T47D (cell line): ENCODE data around the gene PPIL6.

ENCODE experiments used
- DNase-seq, 2 experiments: peaks; one replicate each; pipeline versions ENCODE4 v3.0.0 to v3.0.0-alpha.2; 2011 to 2012; ENCODE audit warnings: low read depth in 1 of 2, low spot score in 1 of 2
- JUND ChIP-seq: IDR thresholded peaks from 2 replicates; pipeline ENCODE4 v1.6.1; 2012; ENCODE audit warnings: low read depth
- in situ Hi-C: cut with HindIII; loops from 2 replicates; pipeline ENCODE4 v1.10.0; 2016; ENCODE audit warnings: low sequenced_read_pairs, low pct_unique_long_range_greater_than_20kb

PPIL6 gene

GRCh38 chr6:109451376-109451775 is 10.9 kb upstream of the PPIL6 start:
- no peak for TF ChIP-seq JUND
- DNase-seq = no peak

GRCh38 chr6:109450801-109451200 is 10.4 kb upstream of the PPIL6 start:
- no peak for TF ChIP-seq JUND
- in situ Hi-C loops = no loop called here
- DNase-seq = no peak

More at GRCh38 chr6:109451376-109451775, 10.9 kb upstream of the PPIL6 start:
- in situ Hi-C loops = no loop called here

DNA sequence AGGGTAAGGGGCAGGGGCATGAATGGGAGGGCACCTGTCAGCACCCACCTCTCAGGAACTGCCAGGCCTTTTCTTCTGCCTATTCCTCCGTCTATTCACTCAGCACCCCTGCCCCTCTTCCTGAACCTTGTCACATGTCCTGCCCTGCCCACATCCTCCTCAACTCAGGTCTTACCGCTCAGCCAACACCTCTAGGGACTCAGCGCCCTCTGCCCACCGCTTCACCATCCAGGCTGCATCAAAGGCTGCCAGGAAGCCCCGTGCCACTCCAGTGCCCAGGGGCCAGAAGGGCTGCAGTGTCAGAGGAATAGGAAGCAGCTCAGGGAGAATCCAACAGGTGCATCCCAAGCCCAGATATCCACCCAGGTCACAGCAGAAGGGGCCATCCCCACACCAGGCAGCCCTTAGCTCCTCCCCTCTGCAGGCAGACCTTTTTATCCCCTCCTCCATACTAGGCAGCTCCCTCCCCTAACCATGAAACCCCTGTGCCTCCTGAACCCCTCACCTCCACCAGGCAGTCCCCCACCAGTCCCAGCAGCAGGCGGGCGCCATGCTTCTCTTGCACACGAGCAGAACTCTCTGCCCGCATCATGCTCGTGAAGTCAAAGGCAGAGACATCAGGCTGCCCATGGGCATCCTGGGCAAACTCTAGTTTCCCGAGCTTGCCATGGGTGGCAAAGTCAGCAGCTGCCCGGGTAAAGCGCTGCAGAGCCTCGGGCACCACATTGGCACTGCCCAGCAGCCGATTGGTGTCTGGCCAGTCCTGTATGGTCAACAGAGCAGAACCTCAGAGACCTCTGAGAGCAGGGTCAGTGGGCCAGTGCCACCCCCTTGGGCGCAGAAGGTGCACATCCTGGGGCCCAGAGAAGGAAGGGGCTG is 9.6 kb upstream of the PPIL6 start:
- no peak for DNase-seq
- in situ Hi-C loops = no loop called here
- no peak for TF ChIP-seq JUND

- in situ Hi-C loops = no loop called here
- no peak for DNase-seq
- TF ChIP-seq JUND = no peak
Measured at GRCh38 chr6:109449064-109449794, 8.8 kb upstream of the PPIL6 start.

DNA sequence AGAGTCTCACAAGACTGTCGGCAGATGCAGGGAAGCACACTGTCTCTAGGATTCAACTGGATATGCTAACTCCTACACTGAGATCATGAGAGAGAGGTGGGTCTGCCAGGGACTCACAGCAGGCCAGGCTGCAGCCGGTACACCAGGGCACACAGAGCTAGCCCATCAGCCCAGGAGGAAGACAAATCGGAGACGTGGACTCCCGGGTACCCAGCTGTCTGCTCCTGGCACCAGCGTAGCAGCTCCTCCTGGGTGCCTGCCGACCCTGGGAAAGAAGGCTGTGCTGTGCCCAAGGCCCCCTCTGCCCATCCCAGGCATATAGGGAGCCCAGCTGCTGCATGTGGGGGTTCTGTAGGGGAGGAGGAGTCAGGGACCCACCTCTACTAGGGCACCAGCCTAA is 8.2 kb upstream of the PPIL6 start:
- TF ChIP-seq JUND = no peak
- in situ Hi-C loops = no loop called here
- DNase-seq = no peak

GRCh38 chr6:109447878-109448555 is 7.6 kb upstream of the PPIL6 start:
- no peak for TF ChIP-seq JUND
- DNase-seq = peak in 1 of 2 experiments; percentile 19
- in situ Hi-C loops = no loop called here

GRCh38 chr6:109447087-109447486 is 6.7 kb upstream of the PPIL6 start:
- TF ChIP-seq JUND = no peak
- no peak for DNase-seq
- in situ Hi-C loops = no loop called here

GRCh38 chr6:109446541-109446940 is 6.1 kb upstream of the PPIL6 start:
- no peak for TF ChIP-seq JUND
- in situ Hi-C loops = no loop called here
- no peak for DNase-seq

GRCh38 chr6:109446072-109446471 is 5.6 kb upstream of the PPIL6 start:
- in situ Hi-C loops = no loop called here
- TF ChIP-seq JUND = no peak
- no peak for DNase-seq

DNA sequence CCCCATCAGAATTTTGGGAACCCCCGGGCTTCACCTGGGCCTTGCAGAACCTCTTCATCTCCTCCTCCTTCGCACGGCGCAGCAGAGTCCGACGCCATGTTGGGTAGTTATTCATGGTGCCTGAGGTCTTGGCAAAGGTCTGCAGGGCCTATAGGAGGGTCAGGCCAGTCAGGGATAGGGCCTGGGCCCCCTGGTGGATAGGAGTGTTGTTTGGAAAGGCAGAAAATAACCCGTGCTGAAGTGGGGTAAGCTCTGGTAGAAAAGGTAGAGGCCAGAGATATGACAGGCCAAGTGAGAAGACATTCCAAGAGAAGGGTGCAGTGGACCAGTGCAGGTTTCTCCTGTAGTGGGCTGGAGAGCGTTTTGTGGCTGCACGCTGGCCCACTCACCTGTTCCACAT is 5.0 kb upstream of the PPIL6 start:
- DNase-seq = no peak
- TF ChIP-seq JUND = no peak
- in situ Hi-C loops = no loop called here

DNA sequence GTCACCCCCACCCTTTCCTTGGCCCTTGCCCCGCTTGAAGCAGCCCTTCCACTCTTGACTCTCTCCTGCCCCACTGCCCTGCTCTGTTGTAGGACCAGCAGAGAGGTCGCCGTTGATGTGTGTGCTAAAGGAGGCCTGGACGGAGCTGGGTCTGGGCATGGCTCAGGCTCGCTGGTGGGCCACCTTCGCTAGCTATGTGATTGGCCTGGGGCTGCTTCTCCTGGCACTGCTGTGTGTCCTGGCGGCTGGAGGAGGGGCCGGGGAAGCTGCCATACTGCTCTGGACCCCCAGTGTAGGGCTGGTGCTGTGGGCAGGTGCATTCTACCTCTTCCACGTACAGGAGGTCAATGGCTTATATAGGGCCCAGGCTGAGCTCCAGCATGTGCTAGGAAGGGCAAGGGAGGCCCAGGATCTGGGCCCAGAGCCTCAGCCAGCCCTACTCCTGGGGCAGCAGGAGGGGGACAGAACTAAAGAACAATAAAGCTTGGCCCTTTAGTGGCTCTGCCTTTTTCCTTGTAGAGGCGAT is 3.1 kb upstream of the PPIL6 start:
- no peak for DNase-seq
- in situ Hi-C loops = no loop called here
- no peak for TF ChIP-seq JUND

- DNase-seq = no peak
- no peak for TF ChIP-seq JUND
- in situ Hi-C loops = no loop called here
Measured at GRCh38 chr6:109442393-109442924, 2.0 kb upstream of the PPIL6 start.
